Left renal pelvis (tissue), 4 donors: ENCODE data around the gene GIPR. TPM values are rescaled to one million over a fixed set of nuclear protein-coding genes. Genes with fewer than 3 reads are reported as not detected.
"Not testable (repeated sequence)": the region's sequence is repeated elsewhere in the genome, so short reads cannot be mapped to it uniquely, and the experiment has no call there.

ENCODE experiments used
- DNase-seq, 4 donors: peaks; one replicate each; pipeline ENCODE4 v3.0.0-alpha.2; 2013; ENCODE audit warnings: low read depth in 4 of 4, low spot score in 3 of 4
- polyA plus RNA-seq, 4 donors: library from polyadenylated mRNA; unstranded; fragments of 120-200 nt; gene quantifications; one replicate each; pipeline ENCODE4 v1.2.1, GENCODE V29; 2013; ENCODE audit not compliant: insufficient read length in 4 of 4

GIPR gene
- polyA plus RNA-seq, 4 donors: 0.33 to 1.2 (median 0.56) TPM

DNA sequence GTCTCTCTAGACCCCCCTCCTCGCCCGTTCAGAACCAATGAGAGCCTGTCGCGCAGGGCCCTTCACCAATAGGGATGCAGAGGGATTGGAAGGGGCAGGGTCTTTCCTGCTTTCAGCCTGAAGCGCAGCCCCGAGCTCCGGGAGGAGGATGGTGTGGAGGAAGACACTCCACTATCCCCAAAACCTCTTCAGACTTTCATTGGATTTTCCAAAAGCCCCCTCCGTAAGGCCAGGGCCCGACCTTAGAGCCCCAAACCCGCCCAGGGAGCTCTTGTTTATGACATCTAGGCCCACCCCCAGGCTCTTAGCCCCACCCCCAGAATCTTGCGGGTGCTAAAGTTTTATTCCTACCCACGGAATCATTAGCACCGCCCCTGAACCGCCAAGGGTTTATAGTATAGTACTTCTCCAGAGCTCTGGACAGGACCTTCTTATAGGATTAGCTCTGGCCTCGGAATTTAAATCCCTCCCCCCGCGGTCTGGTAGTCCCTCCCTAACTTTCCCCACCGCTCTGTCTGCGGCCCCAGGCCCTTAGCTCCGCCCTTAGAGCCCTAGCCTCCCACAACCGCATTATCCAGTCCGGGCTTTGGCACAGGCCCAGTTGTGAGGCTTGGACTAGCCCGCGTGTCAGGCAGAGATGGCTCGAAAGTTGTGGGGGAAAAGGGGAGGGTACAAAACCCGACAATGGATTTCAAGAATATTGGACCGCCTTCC is 22.2 kb upstream of the GIPR start:
- DNase-seq: no peak

DNA sequence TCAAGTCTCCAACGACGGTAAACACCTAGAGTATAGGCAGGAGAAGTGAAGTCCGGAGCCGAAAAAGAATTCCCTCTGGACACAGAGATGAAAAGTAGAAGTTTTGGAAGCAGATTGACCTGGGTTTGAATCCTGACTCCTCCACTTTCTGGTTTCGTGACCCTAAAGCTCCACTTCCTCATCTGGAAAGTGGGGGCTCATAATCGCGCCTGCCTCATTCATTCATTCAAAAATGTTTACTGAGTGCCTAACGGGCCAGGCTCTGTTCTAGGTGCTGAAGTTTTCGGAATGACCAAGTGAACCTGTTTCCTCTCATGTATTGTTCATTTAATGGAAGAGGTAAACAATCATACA is 21.7 kb upstream of the GIPR start:
- DNase-seq: no peak

DNA sequence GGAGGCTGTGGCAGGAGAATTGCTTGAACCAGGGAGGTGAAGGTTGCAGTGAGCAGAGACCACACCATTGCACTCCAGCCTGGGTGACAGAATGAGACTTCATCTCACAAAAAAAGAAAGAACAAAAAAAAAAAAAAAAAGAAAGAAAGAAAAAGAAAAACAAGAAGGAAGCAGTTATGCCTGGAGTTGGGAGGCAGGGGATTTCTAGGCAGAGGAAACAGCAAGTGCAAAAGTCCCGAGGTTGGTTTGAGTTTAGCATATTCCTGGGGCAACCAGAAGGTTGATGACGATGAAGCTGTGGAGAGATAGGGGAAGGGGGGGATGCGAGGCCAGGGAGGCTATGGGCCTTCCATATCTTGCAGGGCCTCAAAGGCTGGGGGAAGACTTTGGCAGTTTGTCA is 17.3 kb upstream of the GIPR start:
- DNase-seq: no peak

DNA sequence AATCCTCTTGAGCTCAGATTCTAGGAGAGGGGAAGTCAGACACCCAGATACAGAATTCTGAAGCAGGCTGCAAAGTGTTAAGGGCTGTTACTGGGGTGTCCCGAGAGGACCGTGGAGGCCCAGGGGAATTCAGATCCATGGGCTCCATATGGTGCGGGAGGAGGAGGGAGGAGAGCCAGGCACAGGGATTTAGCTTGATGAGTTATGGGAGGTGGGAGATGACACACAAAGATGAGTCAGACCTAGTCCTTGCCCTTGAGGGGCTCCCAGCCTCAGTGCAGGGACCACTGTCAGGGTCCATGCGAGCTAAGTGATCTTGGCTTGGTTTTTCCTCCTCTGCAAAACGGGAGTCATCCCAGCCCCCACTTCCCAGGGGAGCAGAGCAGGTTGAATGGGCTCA is 14.4 kb upstream of the GIPR start:
- DNase-seq: no peak

DNA sequence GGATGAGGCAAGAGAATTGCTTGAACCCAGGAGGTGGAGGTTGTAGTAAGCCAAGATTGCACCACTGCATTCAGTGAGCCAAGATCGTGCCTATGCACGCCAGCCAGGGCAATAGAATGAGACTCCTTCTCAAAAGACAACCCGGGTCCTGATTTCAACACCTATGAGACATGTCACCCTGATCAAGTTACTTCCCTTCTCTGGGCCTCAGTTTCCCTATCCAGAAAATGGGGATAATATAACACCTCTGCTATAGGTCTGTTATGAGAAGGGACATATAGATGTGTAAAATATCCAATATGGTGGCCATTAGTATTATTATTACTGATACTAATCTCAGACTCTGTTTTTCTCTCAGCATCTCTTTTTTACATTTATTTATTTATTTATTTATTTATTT is 12.9 kb upstream of the GIPR start:
- DNase-seq: no peak

DNA sequence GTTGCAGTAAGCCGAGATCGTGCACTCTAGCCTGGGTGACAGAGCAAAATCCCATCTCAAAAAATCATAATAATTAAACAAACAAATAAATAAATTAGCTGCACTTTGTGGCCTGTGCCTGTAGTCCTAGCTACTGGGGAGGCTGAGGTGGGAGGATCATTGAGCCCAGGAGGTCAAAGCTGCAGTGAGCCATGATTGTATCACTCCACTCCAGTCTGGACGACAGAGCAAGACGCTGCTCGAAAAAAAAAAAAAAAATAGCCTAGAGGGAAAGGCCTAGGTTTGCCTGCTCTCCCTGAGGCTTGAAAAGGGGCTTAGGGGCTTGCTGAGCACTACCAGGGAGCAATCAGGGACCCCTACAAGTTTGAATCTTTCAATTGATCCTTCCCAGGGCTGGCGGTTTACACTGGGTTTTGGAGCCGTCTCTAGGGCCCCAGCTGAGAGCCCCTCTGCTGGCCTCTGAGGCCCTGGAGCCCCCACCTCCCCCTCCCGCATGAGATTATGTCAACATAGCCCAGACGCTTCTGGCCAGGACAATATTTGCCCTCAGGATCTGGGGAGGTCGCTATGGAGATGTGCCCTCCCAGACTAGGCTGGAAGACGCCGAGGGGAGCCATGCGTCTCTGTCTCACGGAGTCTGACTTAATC is 10.4 kb upstream of the GIPR start:
- DNase-seq: no peak

DNA sequence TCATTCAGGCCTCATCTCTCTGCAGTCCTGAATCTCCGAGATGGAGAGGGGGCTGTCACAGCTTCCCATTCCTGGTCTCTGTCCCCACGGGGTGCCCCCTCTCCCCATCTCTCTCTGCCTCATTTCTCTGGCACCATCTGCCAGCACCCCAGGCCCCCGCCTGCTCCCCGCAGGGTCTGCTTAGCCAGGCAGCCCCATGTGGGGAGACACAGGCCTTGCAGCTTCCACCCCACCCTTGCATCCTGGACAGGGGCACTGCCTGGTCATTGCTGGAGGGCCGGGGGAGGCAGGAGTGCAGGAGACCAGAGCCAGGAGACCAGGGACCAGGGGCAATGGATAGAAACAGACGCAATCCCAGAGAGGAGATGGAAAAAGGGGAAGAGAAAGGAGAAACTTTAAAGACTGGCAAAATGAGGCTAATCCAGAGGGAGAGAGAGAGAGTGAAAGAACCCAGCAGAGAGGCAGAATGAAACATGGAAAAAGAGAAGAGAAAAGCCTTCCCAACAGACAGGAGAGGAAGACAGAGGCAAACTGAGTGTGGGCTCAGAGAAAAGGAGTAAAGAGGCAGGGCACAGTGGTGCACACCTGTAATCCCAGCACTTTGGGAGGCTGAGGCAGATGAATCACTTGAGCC is 8.8 kb upstream of the GIPR start:
- no peak for DNase-seq

DNA sequence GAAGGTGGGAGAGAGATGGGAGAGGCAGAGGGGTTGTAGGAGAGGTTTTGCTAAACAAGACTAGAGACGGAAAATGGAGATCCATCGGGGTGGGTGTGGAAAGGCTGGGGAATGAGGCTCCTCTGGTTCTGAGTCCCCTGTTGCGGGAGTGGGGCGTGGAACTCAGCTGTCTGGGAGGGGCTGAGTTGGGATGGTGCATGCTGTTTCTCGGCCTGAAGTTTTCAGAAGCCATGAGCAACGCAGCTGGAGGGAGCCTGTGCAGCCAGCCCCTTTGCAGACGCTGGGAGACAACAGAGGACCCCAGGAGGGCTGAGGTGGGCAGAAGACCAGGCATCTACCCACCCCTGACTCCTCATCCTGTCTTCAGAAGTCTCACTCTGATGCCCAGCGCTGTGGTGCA is 7.4 kb upstream of the GIPR start:
- DNase-seq: no peak

DNA sequence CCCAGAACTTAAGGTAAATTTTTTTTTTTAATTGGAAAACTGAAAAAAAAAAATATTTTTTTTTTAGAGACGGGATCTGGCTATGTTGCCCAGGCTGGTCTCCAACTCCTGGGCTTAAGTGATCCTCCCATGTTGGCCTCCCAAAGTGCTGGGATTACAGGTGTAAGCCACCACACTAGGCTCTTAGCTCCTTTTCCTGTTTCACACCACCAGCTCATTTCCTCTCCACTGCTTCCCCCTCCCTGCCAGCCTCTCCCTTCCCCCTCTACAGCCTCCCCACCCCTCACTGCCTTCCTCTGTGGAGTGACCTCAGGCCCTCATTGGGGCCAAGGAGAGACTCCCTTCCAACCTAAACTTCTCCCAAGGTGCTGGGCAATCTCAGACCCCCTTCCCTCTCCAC is 4.2 kb upstream of the GIPR start:
- no peak for DNase-seq

DNA sequence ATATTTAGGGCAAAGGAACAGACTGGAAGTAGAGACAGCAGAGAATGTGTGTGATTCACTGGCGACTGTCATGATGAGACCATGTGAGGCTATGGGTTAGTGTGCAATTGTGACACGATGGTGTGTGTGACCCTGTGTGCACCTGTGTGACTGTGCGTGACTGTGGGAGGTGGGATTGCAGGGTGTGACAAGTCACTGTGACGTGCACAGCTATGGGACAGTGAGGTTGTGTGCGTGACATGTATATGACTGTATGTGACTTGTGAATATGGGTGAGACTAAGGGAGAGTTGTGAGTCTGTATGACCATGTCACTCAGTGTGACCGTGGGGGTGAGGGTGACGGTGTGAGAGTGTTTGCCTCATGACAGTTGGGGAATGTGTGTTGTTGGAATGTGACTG is 3.4 kb upstream of the GIPR start:
- no peak for DNase-seq

DNA sequence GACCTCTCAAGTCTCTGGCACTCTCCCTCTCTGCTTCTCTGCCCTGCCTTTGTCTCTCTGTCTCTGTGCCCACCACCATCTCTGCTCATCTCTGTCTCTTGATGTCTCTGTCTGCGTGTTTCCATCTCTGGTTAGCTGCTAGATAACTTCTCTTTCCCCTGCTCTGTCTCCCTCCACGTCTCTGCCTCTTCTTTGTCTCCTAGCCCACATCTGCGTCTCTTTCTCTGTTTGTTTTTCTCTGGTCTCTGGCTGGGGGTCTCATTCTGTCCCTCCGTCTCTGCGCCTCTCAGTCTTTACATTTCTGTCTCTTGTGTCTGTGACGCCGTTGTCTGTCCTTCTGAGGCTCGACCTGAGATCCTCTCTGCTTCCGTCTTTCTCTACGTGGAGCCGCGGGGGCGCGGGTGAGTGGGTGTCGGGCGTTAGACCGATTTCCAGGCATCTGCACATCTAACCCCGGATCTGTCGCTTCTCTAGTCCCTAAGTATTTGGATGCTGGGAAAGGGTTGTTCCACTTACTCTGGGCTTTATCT is 386 bp downstream of the GIPR start:
- DNase-seq: no peak

DNA sequence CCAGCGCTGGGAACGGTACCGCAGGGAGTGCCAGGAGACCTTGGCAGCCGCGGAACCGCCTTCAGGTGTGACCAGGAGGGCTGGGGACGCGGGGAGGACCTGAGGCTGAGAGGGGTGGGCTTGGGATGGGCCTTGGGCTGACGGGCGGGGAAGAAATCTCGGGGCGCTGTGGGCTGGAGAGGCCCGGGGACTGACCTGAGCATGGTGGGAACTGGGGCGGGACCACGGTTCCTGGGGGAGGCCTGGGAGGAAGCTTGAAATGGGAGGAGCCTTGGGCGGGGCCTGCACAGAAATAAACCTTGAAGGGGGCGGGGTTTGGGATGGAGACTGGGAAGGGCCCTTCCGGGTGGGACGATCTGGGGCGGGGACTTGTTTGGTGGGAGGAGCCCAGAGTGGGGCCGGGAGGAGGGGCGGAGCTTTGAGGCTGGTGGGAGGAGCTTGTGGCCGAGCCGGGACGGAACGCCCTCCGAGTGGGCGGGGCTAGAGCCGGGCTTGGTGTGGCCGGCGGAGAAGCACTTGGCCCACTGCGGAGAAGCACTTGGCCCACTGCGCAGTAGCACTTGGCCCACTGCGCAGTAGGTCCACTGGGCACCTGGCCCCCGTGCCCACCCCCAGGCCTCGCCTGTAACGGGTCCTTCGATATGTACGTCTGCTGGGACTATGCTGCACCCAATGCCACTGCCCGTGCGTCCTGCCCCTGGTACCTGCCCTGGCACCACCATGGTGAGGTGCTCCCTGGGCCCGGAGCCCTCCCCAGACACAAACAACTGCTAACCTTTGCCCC is 2.8 kb downstream of the GIPR start:
- no peak for DNase-seq

DNA sequence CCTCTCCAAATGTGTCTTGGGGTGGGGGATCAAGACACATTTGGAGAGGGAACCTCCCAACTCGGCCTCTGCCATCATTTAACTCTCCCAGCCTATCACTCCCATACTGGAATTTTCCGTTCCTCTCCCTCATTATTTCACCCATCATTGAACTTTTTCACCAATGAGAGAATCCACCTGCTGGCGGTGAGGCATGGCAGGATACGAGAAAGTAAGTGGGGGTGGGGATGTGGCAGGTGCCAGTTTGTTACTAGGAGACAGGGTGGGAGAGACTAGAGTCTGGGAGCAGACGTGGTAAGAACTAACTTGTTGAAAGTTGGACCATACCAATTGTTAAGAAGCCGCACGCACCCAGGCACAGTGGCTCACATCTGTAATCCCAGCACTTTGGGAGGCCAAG is 6.9 kb downstream of the GIPR start:
- no peak for DNase-seq

DNA sequence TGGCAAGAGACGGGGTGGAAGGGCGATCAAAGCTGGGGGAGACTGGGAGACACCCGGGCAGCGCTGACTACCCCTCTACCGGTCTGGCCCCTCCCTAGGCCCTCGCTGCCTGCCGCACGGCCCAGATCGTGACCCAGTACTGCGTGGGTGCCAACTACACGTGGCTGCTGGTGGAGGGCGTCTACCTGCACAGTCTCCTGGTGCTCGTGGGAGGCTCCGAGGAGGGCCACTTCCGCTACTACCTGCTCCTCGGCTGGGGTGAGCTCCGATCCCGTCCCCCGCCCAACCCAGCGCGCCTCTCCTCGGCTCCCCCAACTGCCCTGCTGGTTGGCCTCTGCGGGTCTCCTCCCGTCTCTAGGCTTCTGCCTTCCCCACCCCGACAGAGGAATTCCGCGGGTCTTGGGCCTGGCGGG is 8.8 kb downstream of the GIPR start:
- no peak for DNase-seq

DNA sequence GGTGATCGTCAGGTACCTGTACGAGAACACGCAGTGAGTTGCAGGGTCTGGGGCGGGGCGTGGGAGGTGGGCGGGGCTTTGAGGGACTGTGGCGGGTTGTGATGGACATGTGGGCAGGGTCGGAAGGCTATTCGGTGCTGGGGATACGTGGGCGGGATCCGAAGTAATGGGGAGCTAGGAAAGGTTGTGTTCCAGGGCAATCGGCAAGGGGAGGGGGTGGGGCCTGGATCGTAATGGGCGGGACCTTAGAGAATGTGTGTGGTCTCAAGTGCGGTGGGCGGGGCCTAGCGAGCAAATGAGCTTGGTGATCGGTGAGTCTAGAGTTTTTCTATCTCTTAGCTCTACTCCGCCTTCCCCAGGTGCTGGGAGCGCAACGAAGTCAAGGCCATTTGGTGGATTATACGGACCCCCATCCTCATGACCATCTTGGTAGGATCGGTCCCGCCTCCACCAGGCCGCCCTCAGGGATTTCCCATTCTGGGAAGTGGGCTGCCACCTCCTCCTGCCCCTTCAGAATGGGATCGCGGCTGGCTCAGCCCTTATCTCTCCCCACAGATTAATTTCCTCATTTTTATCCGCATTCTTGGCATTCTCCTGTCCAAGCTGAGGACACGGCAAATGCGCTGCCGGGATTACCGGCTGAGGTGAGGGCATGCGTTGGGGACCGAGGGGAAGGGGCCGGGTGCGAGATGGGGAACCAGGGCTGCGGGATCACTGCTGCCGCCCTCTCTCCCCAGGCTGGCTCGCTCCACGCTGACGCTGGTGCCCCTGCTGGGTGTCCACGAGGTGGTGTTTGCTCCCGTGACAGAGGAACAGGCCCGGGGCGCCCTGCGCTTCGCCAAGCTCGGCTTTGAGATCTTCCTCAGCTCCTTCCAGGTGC is 9.6 kb downstream of the GIPR start:
- DNase-seq: peak in 2 of 4 donors; percentile 60 to 69

DNA sequence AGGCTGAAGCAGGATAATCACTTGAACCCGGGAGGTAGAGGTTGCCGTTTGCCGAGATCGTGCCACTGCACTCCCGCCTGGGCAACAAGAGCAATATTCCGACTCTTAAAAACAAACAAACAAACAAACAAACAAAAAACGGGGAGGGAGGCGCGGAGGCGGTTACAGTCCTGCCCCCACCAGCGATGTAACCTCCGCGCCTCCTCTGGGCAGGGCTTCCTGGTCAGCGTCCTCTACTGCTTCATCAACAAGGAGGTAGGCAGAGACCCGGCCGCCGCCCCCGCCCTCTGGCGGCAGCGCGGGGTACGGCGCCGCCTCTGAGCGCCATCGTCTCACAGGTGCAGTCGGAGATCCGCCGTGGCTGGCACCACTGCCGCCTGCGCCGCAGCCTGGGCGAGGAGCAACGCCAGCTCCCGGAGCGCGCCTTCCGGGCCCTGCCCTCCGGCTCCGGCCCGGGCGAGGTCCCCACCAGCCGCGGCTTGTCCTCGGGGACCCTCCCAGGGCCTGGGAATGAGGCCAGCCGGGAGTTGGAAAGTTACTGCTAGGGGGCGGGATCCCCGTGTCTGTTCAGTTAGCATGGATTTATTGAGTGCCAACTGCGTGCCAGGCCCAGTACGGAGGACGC is 13.5 kb downstream of the GIPR start:
- peak in 1 of 4 donors; percentile 50 for DNase-seq

DNA sequence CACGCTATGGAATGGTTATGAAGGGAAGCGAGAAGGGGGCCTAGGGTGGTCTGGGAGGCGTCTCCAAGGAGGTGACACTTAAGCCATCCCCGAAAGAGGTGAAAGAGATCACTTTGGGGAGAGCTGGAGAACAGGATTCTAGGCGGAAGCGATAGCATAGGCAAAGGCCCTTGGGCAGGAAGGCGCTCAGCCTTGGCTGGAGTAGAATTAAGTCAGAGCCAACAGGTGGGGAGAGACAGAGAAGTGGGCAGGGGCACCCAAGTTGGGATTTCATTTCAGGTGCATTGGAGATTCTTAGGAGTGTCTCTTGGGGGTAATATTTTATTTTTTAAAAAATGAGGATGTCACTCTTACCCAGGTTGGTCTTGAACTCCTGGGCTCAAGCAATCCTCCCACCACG is 14.1 kb downstream of the GIPR start:
- no peak for DNase-seq

DNA sequence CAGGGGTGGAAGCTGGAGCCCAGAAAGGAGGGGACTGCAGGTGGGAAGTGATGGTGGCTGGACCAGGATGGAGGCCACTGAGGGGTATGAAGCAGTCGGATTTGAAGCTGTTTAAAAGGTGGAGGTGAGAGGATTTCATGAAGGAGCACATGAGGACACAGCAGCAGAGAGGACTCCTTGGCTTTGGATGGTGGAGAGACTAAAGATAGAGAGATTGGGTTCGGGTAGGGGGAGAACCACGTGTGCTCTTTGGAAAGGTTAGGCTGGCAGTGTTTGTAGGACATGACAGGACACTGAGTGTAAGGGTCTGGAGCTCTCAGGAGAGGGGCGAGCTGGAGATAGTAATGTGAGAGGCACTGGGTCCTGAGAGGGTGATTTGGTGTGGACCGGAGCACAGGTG is 14.9 kb downstream of the GIPR start:
- DNase-seq: no peak

DNA sequence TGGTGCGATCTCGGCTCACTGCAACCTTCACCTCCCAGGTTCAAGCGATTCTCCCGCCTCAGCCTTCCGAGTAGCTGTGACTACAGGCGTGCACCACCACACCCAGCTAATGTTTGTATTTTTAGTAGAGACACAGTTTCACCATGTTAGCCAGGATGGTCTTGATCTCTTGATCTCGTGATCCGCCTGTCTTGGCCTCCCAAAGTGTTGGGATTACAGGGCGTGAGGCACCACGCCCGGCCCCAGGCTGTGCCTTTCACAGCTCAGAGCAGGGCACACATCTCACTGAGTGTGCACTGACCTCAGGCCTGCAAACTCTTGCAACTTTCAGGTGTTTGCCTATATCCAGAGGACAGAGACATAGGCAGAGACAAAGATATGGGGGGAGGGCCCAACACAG is 17.0 kb downstream of the GIPR start:
- not testable (repeated sequence) for DNase-seq

DNA sequence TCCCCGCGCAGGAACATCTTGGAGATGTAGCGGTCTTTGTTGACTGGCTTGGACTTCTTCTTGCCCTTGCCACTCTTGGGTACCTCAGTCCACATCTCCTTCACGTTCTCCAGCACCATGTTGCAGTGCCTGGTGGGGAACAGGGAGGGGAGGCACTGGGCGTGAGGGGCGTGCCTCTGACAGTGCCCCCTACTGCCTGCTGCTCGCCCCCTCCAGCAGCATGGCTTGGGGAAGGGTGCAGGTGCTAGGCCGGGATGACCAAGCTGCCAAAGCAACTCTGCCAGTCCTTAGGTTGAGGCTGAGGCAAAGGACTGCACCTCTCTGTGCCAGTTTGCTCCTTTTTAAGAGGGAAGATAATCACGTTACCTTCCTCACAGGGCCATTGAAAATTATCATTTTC is 19.6 kb downstream of the GIPR start:
- no peak for DNase-seq
